OCI-LY3 (cell line): ENCODE results near the gene MAIP1.

Experiments
- H2AFZ ChIP-seq: fragments of 200-600, 300-600 bp; shearing (Covaris generic); 2 replicates; pipeline ENCODE4 v1.6.0; 2014; ENCODE audit warnings: antibody characterized with exemption, low read depth, low read length
- H3K27ac ChIP-seq: fragments of 200-600, 300-600 bp; sonication (generic); 2 replicates; pipeline ENCODE4 v1.5.1; 2014; ENCODE audit warnings: mild to moderate bottlenecking, low read length, moderate library complexity, mixed read lengths
- H3K27me3 ChIP-seq: fragments of 200-600, 300-600 bp; sonication (generic); 2 replicates; pipeline ENCODE4 v1.6.1; 2014; ENCODE audit warnings: low read depth, low read length, mixed read lengths
- H3K36me3 ChIP-seq: fragments of 200-600, 300-600 bp; sonication (generic); replicated peaks from 2 replicates; pipeline ENCODE3; 2014; ENCODE audit warnings: low read depth, low read length, mixed read lengths
- H3K4me1 ChIP-seq: fragments of 300-600, 200-600 bp; sonication (generic); 2 replicates; pipeline ENCODE4 v1.6.1; 2014; ENCODE audit warnings: low read length, mixed read lengths
- H3K4me2 ChIP-seq: fragments of 200-600, 300-600 bp; sonication (generic); 2 replicates; pipeline ENCODE4 v1.6.1; 2014; ENCODE audit warnings: low read length, mixed read lengths
- H3K4me3 ChIP-seq: fragments of 300-600, 200-600 bp; sonication (generic); 2 replicates; pipeline ENCODE4 v1.5.1; 2014; ENCODE audit warnings: antibody characterized with exemption, mild to moderate bottlenecking, low read length, moderate library complexity
- H3K79me2 ChIP-seq: fragments of 300-600, 200-600 bp; shearing (Covaris generic); 2 replicates; pipeline ENCODE4 v1.6.1; 2014; ENCODE audit warnings: mild to moderate bottlenecking, low read length, mixed read lengths
- H3K9ac ChIP-seq: fragments of 300-600, 200-600 bp; shearing (Covaris generic); 2 replicates; pipeline ENCODE4 v1.6.0; 2014; ENCODE audit warnings: mild to moderate bottlenecking, low read length, moderate library complexity
- H3K9me3 ChIP-seq: fragments of 200-600, 300-600 bp; shearing (Covaris generic); 2 replicates; pipeline ENCODE4 v1.6.1; 2014; ENCODE audit warnings: low read length, mixed read lengths; ENCODE audit not compliant: insufficient read depth
- H4K20me1 ChIP-seq: fragments of 200-600, 300-600 bp; sonication (generic); 2 replicates; pipeline ENCODE4 v1.6.1; 2016; ENCODE audit warnings: low read length, mixed read lengths; ENCODE audit not compliant: insufficient read depth
- CTCF ChIP-seq: fragments of 200-600, 300-600 bp; sonication (generic); IDR thresholded peaks from 2 replicates; pipeline ENCODE4 v1.5.1; 2014; ENCODE audit warnings: antibody characterized with exemption, low read length, low read depth
- EZH2phosphoT487 ChIP-seq: fragments of 200-600 bp; shearing (Covaris generic); IDR thresholded peaks from 2 replicates; pipeline ENCODE4 v1.6.1; 2018; ENCODE audit warnings: antibody characterized with exemption, mixed run types, low read depth

MAIP1 gene

GRCh38 chr2:199928226-199928625 lies 27.2 kb upstream of the MAIP1 start:
- H3K9me3 ChIP-seq: no peaks in the 10 kb centered on the region

GRCh38 chr2:199928626-199929025 lies 26.8 kb upstream of the MAIP1 start:
- Histone ChIP-seq H3K79me2 (peaks cover 26% of the 10 kb centered on the region), H3K36me3 (peaks cover 33% of the 10 kb centered on the region), H3K9ac (no peak overlapping the region), H3K4me3 (no peak overlapping the region), H3K9me3 (no peaks in the 10 kb centered on the region), H2AFZ (no peak overlapping the region), H3K27me3 (no peaks in the 10 kb centered on the region), H3K4me2 (no peak overlapping the region), H3K27ac (no peak overlapping the region), H4K20me1 (peaks cover 5% of the 10 kb centered on the region; the same call in 1 of the 2 replicates), H3K4me1 (no peaks in the 10 kb centered on the region)
- no peak for TF ChIP-seq CTCF
- TF ChIP-seq EZH2phosphoT487: no peak

More at GRCh38 chr2:199928226-199928625, 27.2 kb upstream of the MAIP1 start:
- Histone ChIP-seq H3K4me3 (no peak overlapping the region), H2AFZ (no peak overlapping the region), H3K27me3 (no peaks in the 10 kb centered on the region), H3K9ac (no peak overlapping the region), H3K79me2 (peaks cover 30% of the 10 kb centered on the region), H4K20me1 (peaks cover 5% of the 10 kb centered on the region; the same call in 1 of the 2 replicates), H3K4me1 (no peaks in the 10 kb centered on the region), H3K27ac (no peak overlapping the region), H3K36me3 (peaks cover 33% of the 10 kb centered on the region), H3K4me2 (no peak overlapping the region)
- TF ChIP-seq CTCF (no peak), EZH2phosphoT487 (no peak)

- no peak overlapping the region for H2AFZ ChIP-seq
- no peak overlapping the region for H3K27ac ChIP-seq
- no peaks in the 10 kb centered on the region for H3K27me3 ChIP-seq
- no peak overlapping the region for H3K4me2 ChIP-seq
- H3K4me1 ChIP-seq: no peaks in the 10 kb centered on the region
- no peak overlapping the region for H3K4me3 ChIP-seq
- no peaks in the 10 kb centered on the region for H3K9me3 ChIP-seq
- H4K20me1 ChIP-seq: no peaks in the 10 kb centered on the region; the same call in 1 of the 2 replicates
- peaks cover 20% of the 10 kb centered on the region for H3K79me2 ChIP-seq
- peaks cover 33% of the 10 kb centered on the region for H3K36me3 ChIP-seq
- no peak overlapping the region for H3K9ac ChIP-seq
- TF ChIP-seq CTCF: no peak
- TF ChIP-seq EZH2phosphoT487: no peak
These were observed 26.1 kb upstream of the MAIP1 start for GRCh38 chr2:199929262-199929661.

GRCh38 chr2:199932312-199932855 lies 23.0 kb upstream of the MAIP1 start:
- no peaks in the 10 kb centered on the region for H3K79me2 ChIP-seq
- H3K4me2 ChIP-seq: no peak overlapping the region
- H3K4me3 ChIP-seq: no peak overlapping the region
- H3K27ac ChIP-seq: no peak overlapping the region
- no peaks in the 10 kb centered on the region for H3K27me3 ChIP-seq
- no peak overlapping the region for H2AFZ ChIP-seq
- H3K4me1 ChIP-seq: no peaks in the 10 kb centered on the region
- no peaks in the 10 kb centered on the region for H3K9me3 ChIP-seq
- no peak for TF ChIP-seq CTCF
- no peak for TF ChIP-seq EZH2phosphoT487
- peaks cover 21% of the 10 kb centered on the region for H3K36me3 ChIP-seq
- no peak overlapping the region for H3K9ac ChIP-seq
- no peaks in the 10 kb centered on the region for H4K20me1 ChIP-seq
